HL-60 (cell line): ENCODE results near the gene RNU4-1.

Experiments
- DNase-seq, 2 experiments: peaks; one replicate each; pipeline ENCODE4 v3.0.0-alpha.2; 2010 to 2020; ENCODE audit warnings: low read depth in 1 of 2, low spot score in 1 of 2
- H3K27ac ChIP-seq: fragments of 250-450 bp; sonication (Bioruptor Pico); replicated peaks from 2 replicates; pipeline ENCODE4 v1.5.1; 2020; ENCODE audit warnings: mild to moderate bottlenecking, moderate library complexity
- H3K27me3 ChIP-seq: fragments of 250-450 bp; sonication (Bioruptor Pico); 2 replicates; pipeline ENCODE4 v1.5.1; 2021; ENCODE audit warnings: mild to moderate bottlenecking, moderate library complexity; ENCODE audit not compliant: insufficient read depth, poor library complexity, severe bottlenecking
- H3K4me3 ChIP-seq: replicated peaks from 2 replicates; pipeline ENCODE4 v1.5.1; 2011; ENCODE audit warnings: mild to moderate bottlenecking, control low read depth, low read length; ENCODE audit not compliant: insufficient read depth
- GABPA ChIP-seq: IDR thresholded peaks from 2 replicates; pipeline ENCODE4 v1.6.1; 2012; ENCODE audit warnings: low read depth
- POLR2AphosphoS5 ChIP-seq: IDR thresholded peaks from 2 replicates; pipeline ENCODE4 v1.6.1; 2012; ENCODE audit warnings: low read depth
- SPI1 ChIP-seq: IDR thresholded peaks from 2 replicates; pipeline ENCODE4 v1.6.1; 2012; ENCODE audit warnings: low read depth, mild to moderate bottlenecking, borderline replicate concordance
- long read RNA-seq: library from polyadenylated mRNA; unstranded; transcript quantifications from one replicate; pipeline ENCODE4 v2.0.0, GENCODE V29; 2020
- TF ChIP-seq, protein P1 (sequence below): IDR thresholded peaks from 2 replicates; pipeline ENCODE4 v1.6.1; 2012; ENCODE audit warnings: low read depth; ENCODE audit not compliant: insufficient replicate concordance
- TF ChIP-seq, protein P2 (sequence below): IDR thresholded peaks from one replicate; pipeline ENCODE4 v1.5.1; 2011; ENCODE audit warnings: low read length, control low read depth, inconsistent platforms; ENCODE audit not compliant: insufficient read depth

The RNU4-1 gene
- long read RNA-seq, result 0 reads

DNA sequence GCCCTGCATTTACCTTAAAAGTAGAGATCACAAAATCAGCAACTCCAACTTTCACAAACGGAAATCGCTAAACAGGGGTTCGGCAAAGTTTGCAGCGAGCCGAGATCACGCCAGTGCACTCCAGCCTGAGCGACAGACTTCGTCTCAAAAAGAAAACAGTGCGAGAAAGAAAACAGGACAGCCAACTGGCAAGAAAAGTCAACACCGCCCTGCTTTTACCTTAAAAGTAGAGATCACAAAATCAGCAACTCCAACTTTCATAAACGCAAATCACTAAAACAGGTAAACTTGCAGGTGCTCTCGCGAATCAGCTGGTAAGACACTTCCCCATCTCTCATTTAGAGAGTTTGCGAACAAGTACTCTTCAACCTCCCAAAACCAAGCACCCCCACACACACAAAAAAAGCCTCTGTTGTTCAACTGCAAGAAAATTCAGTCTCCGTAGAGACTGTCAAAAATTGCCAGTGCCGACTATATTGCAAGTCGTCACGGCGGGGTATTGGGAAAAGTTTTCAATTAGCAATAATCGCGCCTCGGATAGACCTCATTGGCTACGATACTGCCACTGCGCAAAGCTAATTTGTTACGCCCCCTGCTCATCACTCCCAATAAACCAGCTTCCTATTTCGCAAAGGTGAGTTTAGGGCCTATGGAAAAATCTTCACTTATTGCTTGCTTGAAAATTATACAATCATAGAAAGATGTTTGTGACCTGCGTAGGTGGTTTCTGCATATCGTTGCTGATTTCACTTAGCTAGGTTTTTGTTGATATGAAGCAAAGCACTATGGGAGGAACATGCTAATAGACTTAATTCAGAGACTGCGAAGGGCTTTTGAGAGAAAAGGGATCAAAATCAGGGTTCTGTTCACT lies at the start of gene RNU4-1:
TSS of gene RNU4-1 (minus strand) at position 577 of the 871 bp plus-strand sequence.
- Histone ChIP-seq H3K4me3 (peak within 1 kb of the TSS; percentile 40), H3K27me3 (no peaks in the 10 kb centered on the region), H3K27ac (peak within 1 kb of the TSS; percentile 100)
- TF ChIP-seq, protein P1, sequence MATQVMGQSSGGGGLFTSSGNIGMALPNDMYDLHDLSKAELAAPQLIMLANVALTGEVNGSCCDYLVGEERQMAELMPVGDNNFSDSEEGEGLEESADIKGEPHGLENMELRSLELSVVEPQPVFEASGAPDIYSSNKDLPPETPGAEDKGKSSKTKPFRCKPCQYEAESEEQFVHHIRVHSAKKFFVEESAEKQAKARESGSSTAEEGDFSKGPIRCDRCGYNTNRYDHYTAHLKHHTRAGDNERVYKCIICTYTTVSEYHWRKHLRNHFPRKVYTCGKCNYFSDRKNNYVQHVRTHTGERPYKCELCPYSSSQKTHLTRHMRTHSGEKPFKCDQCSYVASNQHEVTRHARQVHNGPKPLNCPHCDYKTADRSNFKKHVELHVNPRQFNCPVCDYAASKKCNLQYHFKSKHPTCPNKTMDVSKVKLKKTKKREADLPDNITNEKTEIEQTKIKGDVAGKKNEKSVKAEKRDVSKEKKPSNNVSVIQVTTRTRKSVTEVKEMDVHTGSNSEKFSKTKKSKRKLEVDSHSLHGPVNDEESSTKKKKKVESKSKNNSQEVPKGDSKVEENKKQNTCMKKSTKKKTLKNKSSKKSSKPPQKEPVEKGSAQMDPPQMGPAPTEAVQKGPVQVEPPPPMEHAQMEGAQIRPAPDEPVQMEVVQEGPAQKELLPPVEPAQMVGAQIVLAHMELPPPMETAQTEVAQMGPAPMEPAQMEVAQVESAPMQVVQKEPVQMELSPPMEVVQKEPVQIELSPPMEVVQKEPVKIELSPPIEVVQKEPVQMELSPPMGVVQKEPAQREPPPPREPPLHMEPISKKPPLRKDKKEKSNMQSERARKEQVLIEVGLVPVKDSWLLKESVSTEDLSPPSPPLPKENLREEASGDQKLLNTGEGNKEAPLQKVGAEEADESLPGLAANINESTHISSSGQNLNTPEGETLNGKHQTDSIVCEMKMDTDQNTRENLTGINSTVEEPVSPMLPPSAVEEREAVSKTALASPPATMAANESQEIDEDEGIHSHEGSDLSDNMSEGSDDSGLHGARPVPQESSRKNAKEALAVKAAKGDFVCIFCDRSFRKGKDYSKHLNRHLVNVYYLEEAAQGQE, result no peak
- TF ChIP-seq GABPA (no peak; the same call in 1 of the 2 replicates), SPI1 (peak; percentile 63), POLR2AphosphoS5 (peak; percentile 99)
- TF ChIP-seq, protein P2, sequence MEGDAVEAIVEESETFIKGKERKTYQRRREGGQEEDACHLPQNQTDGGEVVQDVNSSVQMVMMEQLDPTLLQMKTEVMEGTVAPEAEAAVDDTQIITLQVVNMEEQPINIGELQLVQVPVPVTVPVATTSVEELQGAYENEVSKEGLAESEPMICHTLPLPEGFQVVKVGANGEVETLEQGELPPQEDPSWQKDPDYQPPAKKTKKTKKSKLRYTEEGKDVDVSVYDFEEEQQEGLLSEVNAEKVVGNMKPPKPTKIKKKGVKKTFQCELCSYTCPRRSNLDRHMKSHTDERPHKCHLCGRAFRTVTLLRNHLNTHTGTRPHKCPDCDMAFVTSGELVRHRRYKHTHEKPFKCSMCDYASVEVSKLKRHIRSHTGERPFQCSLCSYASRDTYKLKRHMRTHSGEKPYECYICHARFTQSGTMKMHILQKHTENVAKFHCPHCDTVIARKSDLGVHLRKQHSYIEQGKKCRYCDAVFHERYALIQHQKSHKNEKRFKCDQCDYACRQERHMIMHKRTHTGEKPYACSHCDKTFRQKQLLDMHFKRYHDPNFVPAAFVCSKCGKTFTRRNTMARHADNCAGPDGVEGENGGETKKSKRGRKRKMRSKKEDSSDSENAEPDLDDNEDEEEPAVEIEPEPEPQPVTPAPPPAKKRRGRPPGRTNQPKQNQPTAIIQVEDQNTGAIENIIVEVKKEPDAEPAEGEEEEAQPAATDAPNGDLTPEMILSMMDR, result no peak
- peak; percentile 76 to 92 for DNase-seq

DNA sequence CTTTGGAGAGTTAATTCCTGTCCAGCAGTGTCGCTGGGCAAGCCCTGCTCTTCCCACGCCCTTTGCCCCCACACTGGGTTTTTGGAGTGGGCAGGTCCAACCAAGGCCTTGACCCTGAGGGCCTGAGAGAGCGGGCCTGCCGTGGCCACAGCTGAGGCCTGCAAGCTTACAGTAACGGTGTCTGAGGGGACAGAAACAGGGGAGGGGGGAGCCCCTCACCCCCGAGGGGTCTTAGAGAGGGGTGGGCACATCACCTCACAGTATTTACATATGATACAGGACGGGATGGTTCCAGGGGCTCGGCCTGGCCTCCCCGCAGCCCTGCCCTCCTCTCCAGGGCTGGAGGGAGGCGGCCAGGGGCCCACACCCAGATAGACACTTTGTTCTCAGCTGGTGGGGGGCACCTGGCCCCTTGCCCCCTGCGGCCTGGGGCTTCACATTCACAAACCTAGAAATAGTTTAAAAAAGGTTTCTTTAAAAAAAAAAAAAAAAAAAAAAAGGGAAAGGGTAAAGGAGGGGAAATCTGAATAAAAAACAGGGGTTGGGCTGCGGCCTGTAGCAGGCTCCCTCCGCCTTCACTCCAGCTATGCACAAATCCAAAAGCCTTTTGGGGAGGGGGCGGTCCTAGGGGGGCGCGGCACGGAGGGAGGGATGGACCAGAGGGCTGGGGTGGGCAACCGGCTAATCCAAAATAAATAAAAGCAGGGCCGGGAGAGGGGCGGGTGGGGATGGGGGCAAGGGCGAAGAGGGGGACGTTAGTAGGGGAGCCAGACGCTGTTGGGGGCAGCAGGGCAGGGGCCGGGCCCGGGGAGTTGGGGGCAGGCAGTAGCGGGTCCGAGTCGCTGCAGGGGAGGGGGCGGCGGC lies 49.4 kb upstream of the RNU4-1 start:
- H3K27me3 ChIP-seq, result no peaks in the 10 kb centered on the region
- H3K4me3 ChIP-seq, result no peak overlapping the region
- H3K27ac ChIP-seq, result no peak overlapping the region
- no peak for DNase-seq
- TF ChIP-seq, protein P2, result no peak
- no peak for TF ChIP-seq POLR2AphosphoS5
- TF ChIP-seq GABPA, result no peak
- no peak for TF ChIP-seq SPI1
- TF ChIP-seq, protein P1, result no peak

DNA sequence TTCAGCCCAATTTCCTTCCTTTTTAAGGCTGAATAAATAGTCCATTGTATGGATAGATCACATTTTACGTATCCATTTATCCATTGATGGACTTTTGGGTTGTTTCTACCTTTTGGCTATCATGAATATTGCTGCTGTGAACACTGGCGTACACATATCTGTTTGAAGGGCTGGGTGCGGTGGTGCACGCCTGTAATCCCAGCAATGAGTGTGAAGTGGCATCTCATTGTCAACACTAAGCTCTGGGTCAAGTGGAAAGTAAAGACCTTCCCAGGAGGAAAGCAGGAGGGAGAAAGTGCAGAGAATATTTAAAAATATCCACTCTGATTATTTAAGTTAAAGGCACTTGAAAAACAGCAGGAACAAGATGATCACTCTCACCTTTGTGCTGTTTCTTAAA lies 46.2 kb upstream of the RNU4-1 start:
- Histone ChIP-seq H3K4me3 (no peak overlapping the region), H3K27ac (no peak overlapping the region), H3K27me3 (no peaks in the 10 kb centered on the region)
- no peak for TF ChIP-seq SPI1
- TF ChIP-seq, protein P1, result no peak
- TF ChIP-seq GABPA, result no peak
- TF ChIP-seq, protein P2, result no peak
- no peak for TF ChIP-seq POLR2AphosphoS5
- DNase-seq, result no peak
